Lung microvascular endothelial cell (primary cell): ENCODE data around the gene PLA2G2F. TPM values are rescaled to one million over a fixed set of nuclear protein-coding genes. Genes with fewer than 3 reads are reported as not detected.

Experiments used
- DNase-seq, 2 donors: peaks; one replicate each; pipeline versions ENCODE4 v3.0.0 to v3.0.0-alpha.2; 2010; ENCODE audit warnings: low read depth in 2 of 2
- total RNA-seq: library from RNA; depleted of rRNA; stranded (reverse); fragments of >200 nt; gene quantifications from 2 replicates; pipeline ENCODE4 v1.2.1, GENCODE V29; 2014

The PLA2G2F gene
- total RNA-seq, 1 donor from 2014 or later: not detected

DNA sequence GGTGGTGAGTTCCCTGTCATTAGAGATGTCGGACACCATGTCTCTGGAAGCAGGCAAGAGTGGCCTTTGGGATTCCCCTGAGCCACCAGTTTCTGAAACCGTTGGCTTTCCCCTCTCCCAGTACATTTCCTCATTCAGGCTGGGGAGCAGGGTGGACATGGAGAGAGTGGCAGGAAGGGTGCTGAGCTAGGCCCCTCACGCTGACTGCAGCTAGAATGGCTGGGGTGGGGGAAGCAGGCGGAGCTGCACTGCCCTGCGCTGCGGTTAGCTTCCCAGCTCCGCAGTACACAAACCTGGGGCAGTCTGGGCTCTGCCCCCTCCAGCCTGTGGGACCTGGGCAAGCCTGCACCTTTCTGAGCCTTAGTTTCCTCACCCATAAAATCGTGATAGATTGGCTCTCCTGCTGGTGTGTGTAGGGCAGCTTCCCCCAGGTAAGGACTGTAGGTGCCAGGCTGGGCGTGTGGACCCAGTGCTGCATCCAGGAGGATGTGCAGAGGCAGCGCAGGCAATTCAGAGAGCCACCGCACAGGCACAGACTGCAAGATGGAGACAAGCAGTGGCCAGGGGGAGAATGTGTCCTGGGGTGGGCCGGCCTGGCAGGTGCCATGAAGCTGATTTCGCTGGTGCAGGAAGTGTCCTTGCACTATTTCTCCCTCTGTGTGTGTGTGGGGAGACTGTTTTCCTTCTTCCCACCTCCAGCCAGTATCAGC, 3.0 kb downstream of the PLA2G2F start:
- DNase-seq: no peak

DNA sequence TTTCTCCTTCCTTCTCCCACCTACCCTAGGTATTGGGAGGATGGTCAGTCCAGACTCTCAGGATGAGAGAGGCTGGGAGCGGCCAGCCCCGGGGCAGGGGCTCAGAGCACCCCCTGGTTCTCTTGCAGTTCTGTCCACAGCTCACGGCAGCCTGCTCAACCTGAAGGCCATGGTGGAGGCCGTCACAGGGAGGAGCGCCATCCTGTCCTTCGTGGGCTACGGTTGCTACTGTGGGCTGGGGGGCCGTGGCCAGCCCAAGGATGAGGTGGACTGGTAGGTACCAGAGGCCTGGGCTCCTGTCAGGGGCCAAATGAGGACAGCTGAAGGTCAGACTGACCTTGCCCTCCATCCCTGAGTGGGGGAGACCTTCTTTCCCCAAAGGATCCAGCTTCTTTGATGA, 4.2 kb downstream of the PLA2G2F start:
- DNase-seq: no peak

DNA sequence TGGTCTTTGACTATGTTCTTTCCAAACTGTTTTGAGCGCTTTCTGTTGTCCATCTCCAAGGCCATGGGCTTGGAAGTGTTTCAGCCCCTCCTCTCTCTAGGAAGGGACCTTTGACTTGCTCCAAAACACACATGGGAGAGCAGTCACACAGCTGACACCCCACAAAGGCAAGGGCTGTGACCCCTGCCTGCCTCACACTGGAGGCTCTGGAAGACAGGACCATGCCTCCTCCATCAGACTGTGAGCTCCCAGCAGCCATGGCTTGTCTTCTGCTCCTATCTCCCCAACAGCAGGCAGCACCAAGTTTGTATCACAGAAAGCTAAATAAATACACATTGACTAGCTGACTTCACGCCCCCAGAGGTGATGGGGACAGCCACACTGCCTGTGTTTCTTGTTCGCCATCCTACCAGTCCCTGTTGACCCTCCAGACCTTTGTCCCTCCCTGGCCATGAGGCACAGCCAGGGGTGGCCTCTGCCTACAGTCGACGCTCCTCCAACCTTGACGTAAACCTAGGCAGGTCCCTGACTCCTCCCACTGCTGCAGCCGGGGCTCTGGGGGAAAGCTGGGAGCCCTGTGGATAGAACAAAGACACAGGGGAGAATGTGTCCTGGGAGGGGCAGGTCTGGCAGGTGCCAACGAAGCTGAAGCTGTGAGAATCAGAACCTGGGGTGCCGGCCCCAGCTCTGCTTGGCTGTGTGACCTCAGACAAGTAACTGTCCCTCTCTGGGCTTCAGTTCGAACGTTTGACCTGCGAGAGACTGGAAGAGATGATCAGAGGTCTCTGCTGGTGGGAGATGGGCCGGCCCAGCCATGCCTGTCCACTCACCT, 4.8 kb downstream of the PLA2G2F start:
- no peak for DNase-seq

DNA sequence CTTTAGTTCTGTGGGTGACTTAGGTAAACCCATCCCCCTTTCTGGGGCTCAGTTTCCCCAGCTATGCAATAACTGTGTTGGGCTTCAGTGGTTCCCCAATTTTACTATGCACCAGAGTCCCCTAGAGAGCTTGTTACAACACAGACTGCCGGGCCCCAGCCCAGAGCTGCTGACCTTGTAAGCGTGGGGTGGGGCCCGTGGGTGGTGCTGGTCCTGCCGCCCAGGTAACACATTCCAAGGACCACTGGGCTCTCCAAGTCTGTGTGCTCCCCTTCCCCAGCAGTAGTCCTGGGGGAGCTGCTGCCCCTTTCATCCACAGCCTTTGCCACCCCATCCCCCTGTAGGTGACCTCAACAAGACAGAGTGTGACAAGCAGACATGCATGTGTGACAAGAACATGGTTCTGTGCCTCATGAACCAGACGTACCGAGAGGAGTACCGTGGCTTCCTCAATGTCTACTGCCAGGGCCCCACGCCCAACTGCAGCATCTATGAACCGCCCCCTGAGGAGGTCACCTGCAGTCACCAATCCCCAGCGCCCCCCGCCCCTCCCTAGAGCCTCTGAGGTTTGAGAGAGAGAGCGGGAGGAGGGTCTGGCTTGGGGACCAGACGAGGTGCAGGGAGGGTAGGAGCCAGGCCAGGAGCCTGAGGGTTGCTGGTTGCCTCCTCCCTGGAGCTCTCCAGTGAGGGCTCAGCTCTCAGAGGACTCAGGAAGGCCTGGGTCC, 8.9 kb downstream of the PLA2G2F start:
- DNase-seq: no peak

DNA sequence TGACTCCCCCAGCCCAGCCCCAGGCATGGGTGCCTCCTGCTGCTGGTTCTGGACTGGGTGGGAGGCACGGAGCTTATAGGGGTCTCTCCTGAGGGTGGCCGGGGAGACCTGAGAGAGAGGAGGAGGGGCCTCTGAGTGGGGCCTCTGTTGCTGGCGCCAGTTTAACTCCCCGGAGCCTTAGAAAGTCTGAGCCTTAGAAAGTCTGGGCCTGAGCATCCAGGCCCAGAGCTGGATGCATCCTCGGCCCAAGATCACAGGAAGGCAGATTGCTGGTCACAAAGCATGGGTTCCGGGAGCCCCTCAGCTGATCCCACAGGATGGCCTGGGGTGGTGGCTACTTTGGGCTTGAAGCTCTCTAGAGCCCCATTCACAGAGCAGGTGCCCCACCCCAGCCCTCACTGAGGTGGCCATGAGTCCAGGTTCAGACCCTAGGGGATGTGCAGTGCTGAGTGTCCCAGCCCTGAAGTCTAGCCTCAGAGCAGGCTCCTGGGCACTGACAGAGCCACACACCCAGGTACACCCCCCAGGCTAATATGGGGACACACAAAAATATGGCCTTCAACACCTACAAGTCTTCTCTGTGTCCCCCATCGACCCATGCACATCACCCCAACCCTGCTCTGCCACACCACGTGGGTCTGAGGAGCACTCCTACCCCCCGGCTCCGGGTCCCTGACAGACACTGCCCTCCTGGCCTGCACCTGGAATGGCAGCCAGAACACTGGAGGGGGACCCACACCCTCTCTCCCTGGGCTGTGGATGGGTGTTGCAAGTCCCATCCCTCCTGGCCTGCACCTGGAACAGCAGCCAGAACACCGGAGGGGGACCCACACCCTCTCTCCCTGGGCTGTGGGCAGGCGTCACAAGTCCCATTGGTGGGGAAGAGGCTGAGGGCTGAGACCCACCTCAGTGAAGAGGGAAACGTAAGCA, 9.7 kb downstream of the PLA2G2F start:
- no peak for DNase-seq

DNA sequence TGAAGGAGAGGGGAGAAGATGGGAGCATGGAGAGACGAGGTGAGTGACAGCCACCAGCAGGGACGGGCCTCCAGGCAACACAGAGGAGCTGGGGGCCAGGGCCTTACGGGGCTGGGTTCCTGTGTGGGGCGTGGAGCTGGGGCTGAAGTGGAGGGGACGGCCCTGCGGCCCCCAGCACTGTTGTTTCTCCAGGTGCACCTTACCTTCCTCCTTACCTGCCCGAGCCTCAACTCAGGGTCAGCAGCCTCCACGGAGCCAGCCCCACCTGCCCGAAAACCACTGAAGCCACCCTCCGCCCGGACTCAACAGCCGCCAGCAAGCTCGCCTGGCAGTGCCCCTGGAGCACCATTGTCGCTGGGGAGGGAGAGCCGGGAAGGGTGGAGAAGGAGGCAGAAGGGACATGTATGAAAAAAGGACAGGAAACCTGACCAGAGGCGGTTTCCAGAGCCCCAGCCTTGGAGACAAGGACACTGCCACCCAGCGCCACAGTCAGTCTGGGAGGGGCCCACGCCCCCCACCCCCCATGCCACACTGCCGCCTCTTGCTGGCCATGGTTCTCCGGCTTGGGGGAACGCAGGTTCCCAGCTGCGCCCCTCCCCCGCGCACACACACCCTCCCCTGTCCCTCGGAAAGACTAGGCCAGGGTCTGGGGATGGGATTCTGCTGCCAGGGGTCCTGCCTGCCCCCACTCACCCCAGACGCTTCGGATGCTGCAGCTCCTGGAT, 10.6 kb downstream of the PLA2G2F start:
- no peak for DNase-seq

DNA sequence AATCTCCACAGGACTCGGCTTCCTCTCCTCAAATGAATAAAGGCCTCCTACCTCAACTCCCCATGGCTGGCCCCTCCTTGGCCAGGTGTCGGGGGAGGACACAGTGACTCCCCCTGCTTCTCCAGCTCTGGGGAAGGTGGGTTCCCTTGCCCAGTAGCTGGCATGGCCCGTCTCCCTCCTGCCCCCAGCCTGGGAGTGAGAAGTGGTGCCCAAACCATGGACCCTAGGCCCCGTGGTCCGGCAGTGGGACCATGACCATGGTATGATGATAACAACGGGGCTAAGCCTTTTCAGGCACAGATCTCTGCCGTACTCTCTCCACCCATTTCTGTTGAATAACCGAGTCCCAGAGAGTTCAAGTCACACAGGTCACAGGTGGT, 11.2 kb downstream of the PLA2G2F start:
- no peak for DNase-seq

DNA sequence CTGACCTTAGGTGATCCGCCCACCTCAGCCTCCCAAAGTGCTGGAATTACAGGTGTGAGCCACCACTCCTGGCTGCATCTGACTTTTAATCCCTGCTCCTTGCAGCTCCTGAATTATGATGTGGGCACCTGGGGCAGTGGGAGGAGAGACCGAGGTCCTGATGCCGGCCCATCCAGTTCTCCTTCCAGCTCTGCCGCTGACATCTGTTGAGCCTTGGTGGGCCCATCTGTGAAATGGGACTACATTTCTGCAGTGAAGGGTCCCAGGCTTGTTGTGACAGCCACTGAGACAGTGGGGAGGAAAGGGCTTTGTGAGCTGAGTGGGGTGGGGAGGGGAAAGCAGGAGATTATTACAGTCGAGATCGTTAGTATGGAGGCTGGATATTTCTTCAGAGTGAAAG, 11.8 kb downstream of the PLA2G2F start:
- DNase-seq: no peak

DNA sequence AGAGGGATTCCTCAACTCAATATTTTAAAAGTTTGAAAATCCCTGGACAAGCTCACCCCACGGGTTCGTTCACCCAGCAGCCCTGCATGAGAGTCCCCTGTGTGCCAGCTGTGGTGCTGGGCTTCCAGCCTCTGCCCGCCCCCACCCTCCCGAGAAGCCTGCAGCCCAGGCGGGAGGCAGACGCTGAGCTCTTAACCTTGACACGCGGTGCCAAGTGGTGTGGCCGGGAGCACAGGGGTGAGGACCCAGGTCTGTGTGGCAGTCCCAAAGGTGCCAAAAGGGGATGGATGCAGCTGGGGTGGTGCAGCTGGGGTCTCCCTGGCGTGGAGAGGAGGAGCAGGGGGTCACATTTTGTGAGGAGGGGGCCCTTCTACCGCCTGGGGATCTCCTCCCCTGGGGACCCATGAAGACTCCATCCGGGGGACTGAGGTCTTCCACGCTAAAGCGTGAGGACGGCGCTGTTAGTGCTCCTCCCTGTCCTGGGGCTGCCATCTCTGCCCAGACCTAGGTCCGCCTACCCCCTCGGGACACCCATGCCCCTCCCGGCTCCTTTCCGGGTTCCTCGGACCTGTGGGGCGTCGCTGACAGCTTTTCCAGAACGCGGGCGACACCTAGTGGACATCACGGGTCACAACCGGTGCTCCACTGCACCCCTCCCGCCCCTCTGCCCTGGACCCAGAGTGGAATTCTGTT, 12.9 kb downstream of the PLA2G2F start:
- DNase-seq: peak; percentile 57 to 63

DNA sequence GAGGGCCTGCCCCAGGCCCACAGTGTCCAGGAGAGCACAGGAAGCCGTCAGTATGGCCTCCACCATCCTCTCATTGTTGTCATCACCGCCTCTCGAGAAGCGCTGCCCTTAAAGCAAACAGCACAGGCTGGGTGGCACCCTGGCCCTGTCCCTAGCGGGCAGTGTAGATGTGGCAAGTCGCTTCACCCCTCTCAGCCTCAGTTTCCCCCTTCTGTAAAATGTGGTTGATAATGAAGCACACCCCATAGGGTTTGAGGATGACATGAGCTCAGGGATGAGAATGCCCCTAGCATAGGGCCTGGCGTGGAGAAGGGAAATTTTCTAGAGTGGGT, 13.4 kb downstream of the PLA2G2F start:
- no peak for DNase-seq

DNA sequence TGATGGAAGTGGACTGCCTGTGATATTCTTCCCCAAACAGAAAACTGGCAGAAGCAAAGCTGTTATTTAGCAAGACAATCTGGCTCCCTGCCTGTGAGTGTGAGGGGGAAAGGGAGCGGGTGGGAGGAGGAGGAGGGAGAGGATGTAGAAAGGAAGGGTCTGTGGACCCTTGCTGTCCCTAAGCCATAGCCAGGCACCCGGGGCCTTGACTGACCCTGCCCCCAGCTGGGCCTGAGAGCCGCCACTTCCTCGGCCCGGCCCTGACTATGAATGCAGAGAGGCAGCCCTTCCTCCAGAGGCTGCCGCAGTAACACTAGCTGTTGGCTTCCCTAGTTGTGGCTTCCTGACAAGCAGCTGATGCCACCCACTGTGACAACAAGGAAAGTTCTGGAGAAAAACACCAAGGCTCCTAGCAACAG, 13.9 kb downstream of the PLA2G2F start:
- DNase-seq: no peak

DNA sequence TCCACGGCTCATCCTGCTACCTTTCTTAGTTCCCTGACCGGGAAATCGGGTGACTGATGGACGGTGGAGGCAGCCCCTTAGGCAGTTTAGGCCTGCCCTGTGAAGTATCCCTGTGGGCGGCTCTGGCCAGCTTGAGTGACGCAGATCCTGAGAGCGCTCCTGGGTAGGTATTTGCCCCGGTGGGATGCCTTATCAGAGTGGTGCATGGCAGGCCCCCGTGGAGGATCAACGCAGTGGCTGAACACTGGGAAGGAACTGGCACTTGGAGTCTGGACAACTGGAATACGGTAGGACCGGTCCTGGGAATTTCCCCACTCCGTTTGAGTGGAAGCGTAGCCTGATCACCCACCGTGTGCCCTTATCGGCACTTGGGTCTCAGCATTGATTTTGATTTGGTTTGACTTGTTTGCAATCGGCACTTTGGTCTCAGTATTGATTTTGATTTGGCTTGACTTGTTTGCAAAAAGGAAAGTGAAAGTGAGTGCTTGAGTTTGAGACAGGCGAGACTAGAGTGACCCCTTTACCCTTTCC, 15.2 kb downstream of the PLA2G2F start:
- peak in 1 of 2 donors; percentile 22 for DNase-seq

DNA sequence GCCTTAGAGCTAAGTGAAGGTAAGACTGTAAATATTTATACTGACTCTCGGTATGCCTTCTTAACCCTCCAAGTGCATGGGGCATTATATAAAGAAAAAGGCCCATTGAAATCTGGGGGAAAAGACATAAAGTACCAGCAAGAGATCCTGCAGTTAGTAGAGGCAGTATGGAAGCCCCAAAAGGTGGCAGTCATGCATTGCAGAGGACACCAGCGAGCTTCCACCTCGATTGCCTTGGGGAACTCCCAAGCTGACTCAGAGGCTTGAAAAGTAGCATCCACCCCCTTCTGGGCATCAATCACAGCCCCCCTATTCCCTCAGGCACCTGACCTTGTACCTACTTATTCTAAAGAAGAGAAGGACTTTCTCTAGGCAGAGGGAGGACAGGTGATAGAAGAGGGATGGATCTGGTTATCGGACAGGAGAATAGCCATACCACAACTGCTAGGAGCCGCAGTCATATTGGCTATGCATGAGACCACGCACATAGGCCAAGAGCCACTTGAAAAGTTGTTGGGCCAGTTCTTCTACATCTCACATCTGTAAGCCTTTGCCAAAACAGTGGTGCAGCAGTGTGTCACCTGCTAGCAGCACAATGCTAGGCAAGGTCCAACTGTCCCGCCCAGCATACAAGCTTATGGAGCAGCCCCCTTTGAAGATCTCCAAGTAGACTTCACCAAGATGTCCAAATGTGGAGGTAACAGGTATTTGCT, 19.4 kb downstream of the PLA2G2F start:
- no peak for DNase-seq

DNA sequence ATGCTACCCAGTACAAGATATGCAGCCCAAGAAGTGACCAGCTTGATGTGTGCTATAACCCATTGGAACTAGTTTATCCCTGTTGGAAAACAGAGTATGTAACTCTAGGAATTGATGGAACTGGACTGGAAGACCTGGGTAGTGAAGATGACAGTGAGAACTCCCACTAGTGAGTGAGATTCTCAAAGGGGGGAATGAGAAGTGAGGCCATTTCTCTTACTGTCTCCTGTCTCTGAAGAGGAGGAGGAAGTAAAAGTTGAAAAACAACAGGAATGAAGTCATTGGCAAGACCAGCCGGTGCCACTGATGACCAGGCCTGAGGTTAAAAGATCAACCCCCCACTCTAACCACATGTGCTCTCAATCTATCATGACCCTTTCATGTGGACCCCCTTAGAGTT, 20.9 kb downstream of the PLA2G2F start:
- peak; percentile 15 to 23 for DNase-seq

DNA sequence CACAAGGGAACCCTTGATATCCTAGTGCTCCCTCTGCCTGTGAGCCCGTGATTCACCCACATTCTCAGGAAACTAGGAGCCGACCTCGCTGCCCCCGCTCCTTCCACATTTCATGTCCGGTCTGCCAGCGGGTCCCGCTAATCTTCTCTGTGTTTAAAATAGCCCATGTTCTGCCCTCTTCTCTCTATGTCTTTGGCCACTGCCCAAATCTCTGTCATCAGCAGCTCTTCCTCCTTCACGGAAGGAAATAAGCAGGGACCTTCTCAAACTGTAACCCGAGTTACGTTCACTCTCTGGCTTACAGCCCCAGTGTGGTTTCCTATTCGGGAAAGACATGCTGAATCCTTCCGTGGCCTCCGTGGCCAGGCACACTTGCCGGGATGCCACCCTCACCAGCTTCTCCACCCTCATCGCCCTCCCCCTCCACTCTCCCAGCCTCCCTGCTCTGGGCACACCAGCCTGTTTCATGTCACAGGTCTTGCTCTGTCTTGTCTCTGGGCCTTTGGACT, 25.6 kb downstream of the PLA2G2F start:
- DNase-seq: peak in 1 of 2 donors; percentile 48

DNA sequence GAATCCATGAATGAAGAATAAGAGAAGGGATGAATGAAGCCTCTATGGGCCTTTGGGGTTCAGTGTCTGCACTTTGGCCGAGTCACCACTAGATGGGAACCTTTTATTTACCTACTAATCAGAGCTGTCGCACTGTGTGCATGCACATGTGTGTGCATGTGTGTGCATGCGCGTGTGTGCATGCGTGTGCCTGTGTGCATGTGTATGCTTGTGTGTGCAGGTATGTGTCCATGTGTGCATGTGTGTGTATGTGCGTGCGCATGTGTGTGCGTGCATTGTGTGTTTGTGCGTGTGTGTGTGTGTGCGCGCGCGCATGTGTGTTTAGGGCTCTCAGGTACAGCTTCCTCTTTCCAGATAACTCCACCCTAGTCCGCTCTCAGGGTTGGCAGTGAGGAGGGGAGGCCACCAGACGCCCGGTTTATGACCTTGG, 26.4 kb downstream of the PLA2G2F start:
- peak; percentile 24 to 28 for DNase-seq

DNA sequence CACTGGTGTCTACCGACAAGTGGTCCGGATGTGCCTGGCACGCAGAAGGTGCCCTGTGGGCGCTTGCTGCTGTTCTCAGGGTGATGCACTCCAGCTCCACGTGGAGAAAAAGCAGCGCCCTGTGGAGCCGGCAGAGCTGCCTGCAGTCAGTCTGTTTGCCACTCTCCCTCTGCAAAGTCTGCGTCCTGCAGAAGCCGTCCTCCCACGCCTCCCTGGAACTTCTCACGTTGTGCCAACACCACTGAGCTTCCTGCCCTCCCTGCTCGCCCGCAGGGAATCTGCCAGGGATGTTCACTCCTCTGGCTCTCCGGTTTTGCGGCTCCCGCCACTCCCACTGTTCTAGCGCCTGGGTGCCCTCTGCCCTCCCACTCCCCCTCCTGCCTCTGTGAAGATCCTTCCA, 26.9 kb downstream of the PLA2G2F start:
- DNase-seq: no peak

DNA sequence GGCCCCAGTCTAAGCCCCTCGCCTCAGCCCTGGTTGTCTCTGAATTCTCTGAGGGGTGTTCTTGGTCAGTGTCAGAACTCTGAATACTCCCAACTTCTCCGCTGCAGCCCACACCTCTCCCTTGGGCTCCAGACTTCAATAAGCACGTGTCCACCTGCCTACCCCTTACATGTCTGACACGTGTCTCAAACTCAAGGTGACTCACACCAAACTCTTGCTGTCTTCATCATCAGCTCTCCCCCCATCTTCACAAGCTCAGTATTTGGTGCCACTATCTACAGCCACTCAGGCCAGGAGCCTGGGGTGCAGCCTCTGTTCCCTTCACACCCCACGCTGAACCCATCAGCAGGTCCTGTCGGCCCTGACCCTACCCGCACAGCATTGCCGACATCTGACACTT, 28.0 kb downstream of the PLA2G2F start:
- DNase-seq: no peak
